H9 (cell line): Measurements from ENCODE around the gene DPP6. TPM values are rescaled to one million over a fixed set of nuclear protein-coding genes. Genes with fewer than 3 reads are reported as not detected.

Experiments used
- DNase-seq: peaks from one replicate; pipeline ENCODE4 v3.0.0-alpha.2; 2017
- H2AFZ ChIP-seq: one replicate; pipeline ENCODE4 v1.6.1; 2013; ENCODE audit warnings: mild to moderate bottlenecking, low read length, control low read depth, moderate library complexity
- H2AK5ac ChIP-seq: 2 replicates; pipeline ENCODE4 v1.6.1; 2013; ENCODE audit warnings: low read length, control low read depth, mixed read lengths; ENCODE audit not compliant: insufficient read length
- H2BK120ac ChIP-seq: one replicate; pipeline ENCODE4 v1.6.1; 2013; ENCODE audit warnings: low read depth, mild to moderate bottlenecking, low read length, control low read depth, inconsistent platforms; ENCODE audit not compliant: poor library complexity, severe bottlenecking
- H2BK12ac ChIP-seq: 2 replicates; pipeline ENCODE4 v1.6.1; 2013; ENCODE audit warnings: low read length, control low read depth, mixed read lengths, low read depth; ENCODE audit not compliant: insufficient read length
- H2BK15ac ChIP-seq: 2 replicates; pipeline ENCODE4 v1.6.1; 2013; ENCODE audit warnings: low read depth, low read length, control low read depth
- H2BK20ac ChIP-seq: one replicate; pipeline ENCODE4 v1.6.1; 2013; ENCODE audit warnings: low read depth, mild to moderate bottlenecking, low read length, control low read depth, inconsistent platforms; ENCODE audit not compliant: poor library complexity, severe bottlenecking
- H2BK5ac ChIP-seq: 2 replicates; pipeline ENCODE4 v1.6.1; 2013; ENCODE audit warnings: low read length, control low read depth, mixed read lengths; ENCODE audit not compliant: insufficient read length
- H3K14ac ChIP-seq: 2 replicates; pipeline ENCODE4 v1.6.1; 2013; ENCODE audit warnings: low read length, control low read depth; ENCODE audit not compliant: insufficient read depth
- H3K18ac ChIP-seq: 2 replicates; pipeline ENCODE4 v1.6.1; 2013; ENCODE audit warnings: low read depth, mild to moderate bottlenecking, mixed read lengths, low read length, control low read depth; ENCODE audit not compliant: insufficient read length
- H3K23ac ChIP-seq: 2 replicates; pipeline ENCODE4 v1.6.1; 2013; ENCODE audit warnings: low read length, control low read depth, mixed read lengths, low read depth; ENCODE audit not compliant: insufficient read length
- H3K23me2 ChIP-seq: 2 replicates; pipeline ENCODE4 v1.6.1; 2013; ENCODE audit warnings: low read depth, mild to moderate bottlenecking, mixed read lengths, low read length, control low read depth; ENCODE audit not compliant: insufficient read length, poor library complexity, severe bottlenecking
- H3K27ac ChIP-seq: 2 replicates; pipeline ENCODE4 v1.5.1; 2013; ENCODE audit warnings: low read length, control low read depth, mixed read lengths, low read depth; ENCODE audit not compliant: insufficient read length
- H3K27me3 ChIP-seq: 2 replicates; pipeline ENCODE4 v1.6.1; 2013; ENCODE audit warnings: low read length, control low read depth, inconsistent platforms; ENCODE audit not compliant: insufficient read depth
- H3K4ac ChIP-seq: 2 replicates; pipeline ENCODE4 v1.6.1; 2013; ENCODE audit warnings: low read depth, mild to moderate bottlenecking, control low read depth, inconsistent platforms, low read length, moderate library complexity
- H3K4me1 ChIP-seq: 2 replicates; pipeline ENCODE4 v1.6.1; 2013; ENCODE audit warnings: low read length, control low read depth, inconsistent platforms; ENCODE audit not compliant: insufficient read depth
- H3K4me2 ChIP-seq: 2 replicates; pipeline ENCODE4 v1.6.1; 2013; ENCODE audit warnings: low read length, control low read depth, mixed read lengths; ENCODE audit not compliant: insufficient read length, insufficient read depth
- H3K56ac ChIP-seq: 2 replicates; pipeline ENCODE4 v1.6.1; 2013; ENCODE audit warnings: low read depth, mild to moderate bottlenecking, mixed read lengths, low read length, control low read depth; ENCODE audit not compliant: insufficient read length
- H3K79me1 ChIP-seq: 2 replicates; pipeline ENCODE4 v1.6.1; 2013; ENCODE audit warnings: low read depth, mild to moderate bottlenecking, moderate library complexity, low read length, control low read depth, inconsistent platforms; ENCODE audit not compliant: insufficient read depth, poor library complexity, severe bottlenecking
- H3K79me2 ChIP-seq: 2 replicates; pipeline ENCODE4 v1.6.1; 2013; ENCODE audit warnings: low read length, control low read depth, inconsistent platforms; ENCODE audit not compliant: insufficient read depth
- H3K9ac ChIP-seq: 2 replicates; pipeline ENCODE4 v1.6.1; 2013; ENCODE audit warnings: low read length, control low read depth, mixed read lengths; ENCODE audit not compliant: insufficient read length; ENCODE audit errors: extremely low read depth
- H3K9me3 ChIP-seq: one replicate; pipeline ENCODE4 v1.6.1; 2013; ENCODE audit warnings: low read depth, low read length, inconsistent platforms; ENCODE audit not compliant: control insufficient read depth
- H3T11ph ChIP-seq: one replicate; pipeline ENCODE4 v1.6.1; 2013; ENCODE audit warnings: mild to moderate bottlenecking, low read length, control low read depth, inconsistent platforms
- H4K20me1 ChIP-seq: one replicate; pipeline ENCODE4 v1.6.1; 2013; ENCODE audit not compliant: control insufficient read depth, insufficient read length, insufficient read depth
- H4K5ac ChIP-seq: 2 replicates; pipeline ENCODE4 v1.6.1; 2013; ENCODE audit warnings: low read depth, mild to moderate bottlenecking, mixed read lengths, low read length, control low read depth; ENCODE audit not compliant: insufficient read length
- H4K8ac ChIP-seq: replicated peaks from 2 replicates; pipeline ENCODE4 v1.6.1; 2013; ENCODE audit warnings: low read length, control low read depth, mixed read lengths, low read depth; ENCODE audit not compliant: insufficient read length
- H4K91ac ChIP-seq: 2 replicates; pipeline ENCODE4 v1.6.1; 2013; ENCODE audit warnings: low read depth, mild to moderate bottlenecking, moderate library complexity, mixed read lengths, low read length, control low read depth; ENCODE audit not compliant: insufficient read length
- H3K27ac Mint-ChIP-seq, 3 experiments: 2 replicates in 2 of 3; 3 replicates in 1 of 3; pipeline ENCODE4 v1.8.0; 2020 to 2021; ENCODE audit warnings: mixed read lengths in 3 of 3, mild to moderate bottlenecking in 1 of 3, moderate library complexity in 1 of 3
- H3K27me3 Mint-ChIP-seq: 2 replicates; pipeline ENCODE4 v1.8.0; 2021; ENCODE audit warnings: low read depth, mild to moderate bottlenecking, moderate library complexity, mixed read lengths
- H3K36me3 Mint-ChIP-seq, 3 experiments: 2 replicates in 2 of 3; 3 replicates in 1 of 3; pipeline ENCODE4 v1.8.0; 2020 to 2021; ENCODE audit warnings: low read depth in 3 of 3, mixed read lengths in 3 of 3; ENCODE audit not compliant: insufficient read depth in 1 of 3
- H3K4me1 Mint-ChIP-seq, 2 experiments: 2 replicates each; pipeline ENCODE4 v1.8.0; 2020; ENCODE audit warnings: mixed read lengths in 2 of 2
- H3K4me3 Mint-ChIP-seq, 2 experiments: 2 replicates in 1 of 2; 3 replicates in 1 of 2; pipeline ENCODE4 v1.8.0; 2020 to 2021; ENCODE audit warnings: mild to moderate bottlenecking in 2 of 2, mixed read lengths in 2 of 2, moderate library complexity in 1 of 2
- H3K9me3 Mint-ChIP-seq, 2 experiments: 2 replicates in 1 of 2; 3 replicates in 1 of 2; pipeline ENCODE4 v1.8.0; 2020; ENCODE audit warnings: mild to moderate bottlenecking in 2 of 2, mixed read lengths in 2 of 2, moderate library complexity in 1 of 2
- CTCF ChIP-seq: fragments of 200-600 bp; sonication (generic); conservative IDR thresholded peaks from 3 replicates; pipeline ENCODE4 v1.8.0; 2021; ENCODE audit warnings: antibody characterized with exemption, mild to moderate bottlenecking
- WGBS: extraction: QIAGEN DNeasy Blood & Tissue Kit; methylation state at CpG from one replicate; pipeline ENCODE4 v1.1.7; 2013; ENCODE audit warnings: missing lambda C conversion rate, low lambda C conversion rate, mixed read lengths; ENCODE audit not compliant: insufficient read length; ENCODE audit errors: extremely low coverage; 5-methylcytosine and 5-hydroxymethylcytosine counted together
- total RNA-seq: library from RNA; stranded (reverse); gene quantifications from 2 replicates; pipeline ENCODE4 v1.2.1, GENCODE V29; 2021

DPP6 gene
- total RNA-seq, 1 experiment from 2014 or later, result 4.5 TPM

- peaks cover 0 to 6% of the 10 kb centered on the region in 2 experiments; a peak in 3 of 4 replicates for H3K4me1 Mint-ChIP-seq
- Histone ChIP-seq H4K20me1 (no peaks in the 10 kb centered on the region), H3K4ac (no peak overlapping the region), H4K8ac (no peak overlapping the region), H3K4me2 (no peak overlapping the region), H3K56ac (no peak overlapping the region), H2BK120ac (no peak overlapping the region), H3K18ac (no peak overlapping the region), H2BK5ac (no peak overlapping the region), H3K23ac (no peak overlapping the region), H3K9ac (no peak overlapping the region), H4K91ac (no peak overlapping the region), H3K79me2 (no peaks in the 10 kb centered on the region), H3K4me1 (no peaks in the 10 kb centered on the region), H2AK5ac (no peak overlapping the region), H2BK12ac (no peak overlapping the region), H3K23me2 (no peaks in the 10 kb centered on the region), H4K5ac (no peak overlapping the region), H3K9me3 (no peaks in the 10 kb centered on the region), H3K79me1 (no peaks in the 10 kb centered on the region), H3K27ac (no peak overlapping the region), H2AFZ (no peak overlapping the region), H3K27me3 (no peaks in the 10 kb centered on the region), H3T11ph (no peak overlapping the region), H2BK15ac (no peak overlapping the region), H2BK20ac (no peak overlapping the region), H3K14ac (no peak overlapping the region)
- H3K36me3 Mint-ChIP-seq, result no peaks in the 10 kb centered on the region
- no peaks in the 10 kb centered on the region for H3K27me3 Mint-ChIP-seq
- no CpG with 5 or more reads among the region's 10 CpGs for WGBS
- H3K9me3 Mint-ChIP-seq, result no peaks in the 10 kb centered on the region
- TF ChIP-seq CTCF, result no peak
- H3K27ac Mint-ChIP-seq, result no peak overlapping the region
- DNase-seq, result no peak
- H3K4me3 Mint-ChIP-seq, result no peak overlapping the region
These were observed 422.8 kb downstream of the DPP6 start for GRCh38 chr7:154474903-154475520.
